ENCODE results near the gene YARS1.

The YARS1 gene

DNA sequence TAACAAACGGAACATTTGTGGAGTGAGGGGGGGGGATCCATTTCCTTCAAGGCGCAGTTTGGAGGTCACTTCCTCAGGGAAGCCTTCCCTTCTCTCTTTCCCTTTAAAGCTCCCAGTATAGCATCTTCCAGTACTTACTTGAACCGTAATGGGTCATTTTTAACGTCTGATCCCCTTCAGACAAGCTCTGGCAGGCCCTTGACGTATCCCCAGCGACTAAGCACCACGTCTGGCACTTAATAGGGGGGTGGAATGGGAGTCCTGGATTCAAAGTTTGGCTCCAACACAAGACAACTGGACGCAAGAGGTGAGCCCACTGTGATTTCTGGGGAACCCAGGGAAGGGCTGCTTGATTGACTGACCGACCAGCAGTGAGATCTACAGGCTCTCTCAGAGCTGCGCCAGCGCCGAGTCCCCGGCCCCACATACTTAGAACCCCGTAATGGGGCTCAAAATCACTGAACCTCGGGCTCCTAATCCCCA is 441 bp downstream of the YARS1 start:
- Histone ChIP-seq H4K20me1 (ENCODE audit: insufficient read depth, low read length, poor library complexity, severe bottlenecking) (peaks cover 67% of the 10 kb centered on the region), H3K9me2 (replicated peaks; ENCODE audit: low read depth, low read length) (no peaks in the 10 kb centered on the region), H3K27me3 (ENCODE audit: insufficient read depth, low read length, poor library complexity, severe bottlenecking) (peaks cover 5% of the 10 kb centered on the region), H3K36me3 (ENCODE audit: insufficient read depth, low read length) (no peaks in the 10 kb centered on the region), H3K4me3 (ENCODE audit: low read length, poor library complexity, severe bottlenecking) (peak overlapping the region; percentile 100), H3K4me1 (ENCODE audit: insufficient read depth, low read length, poor library complexity, severe bottlenecking) (peaks cover 65% of the 10 kb centered on the region), H3K4me2 (ENCODE audit: low read depth, low read length, poor library complexity, severe bottlenecking) (peak overlapping the region; percentile 94), H2AFZ (ENCODE audit: low read length) (peak overlapping the region; percentile 45; the same call in 1 of the 2 replicates), H3K79me2 (ENCODE audit: insufficient read depth, low read length) (peaks cover 96% of the 10 kb centered on the region), H3F3A (ENCODE audit: low read depth) (0 out of 2 replicates have a peak, but pooled peaks cover 10% of the 10 kb centered on the region), H3K9me3 (ENCODE audit: insufficient read depth, low read depth, low read length) (no peaks in the 10 kb centered on the region), H3K9ac (ENCODE audit: low read depth, low read length, poor library complexity, severe bottlenecking) (peak overlapping the region; percentile 100)
- TF ChIP-seq EZH2phosphoT487 (IDR thresholded peaks at IDR 0.05; ENCODE audit: borderline replicate concordance), result no peak
- TF ChIP-seq, protein P1, sequence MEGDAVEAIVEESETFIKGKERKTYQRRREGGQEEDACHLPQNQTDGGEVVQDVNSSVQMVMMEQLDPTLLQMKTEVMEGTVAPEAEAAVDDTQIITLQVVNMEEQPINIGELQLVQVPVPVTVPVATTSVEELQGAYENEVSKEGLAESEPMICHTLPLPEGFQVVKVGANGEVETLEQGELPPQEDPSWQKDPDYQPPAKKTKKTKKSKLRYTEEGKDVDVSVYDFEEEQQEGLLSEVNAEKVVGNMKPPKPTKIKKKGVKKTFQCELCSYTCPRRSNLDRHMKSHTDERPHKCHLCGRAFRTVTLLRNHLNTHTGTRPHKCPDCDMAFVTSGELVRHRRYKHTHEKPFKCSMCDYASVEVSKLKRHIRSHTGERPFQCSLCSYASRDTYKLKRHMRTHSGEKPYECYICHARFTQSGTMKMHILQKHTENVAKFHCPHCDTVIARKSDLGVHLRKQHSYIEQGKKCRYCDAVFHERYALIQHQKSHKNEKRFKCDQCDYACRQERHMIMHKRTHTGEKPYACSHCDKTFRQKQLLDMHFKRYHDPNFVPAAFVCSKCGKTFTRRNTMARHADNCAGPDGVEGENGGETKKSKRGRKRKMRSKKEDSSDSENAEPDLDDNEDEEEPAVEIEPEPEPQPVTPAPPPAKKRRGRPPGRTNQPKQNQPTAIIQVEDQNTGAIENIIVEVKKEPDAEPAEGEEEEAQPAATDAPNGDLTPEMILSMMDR (conservative IDR thresholded peaks at IDR 0.05; ENCODE audit: low read length), result no peak

GRCh38 chr1:32813941-32814739 is 3.0 kb downstream of the YARS1 start:
- peaks cover 96% of the 10 kb centered on the region for H3K79me2 ChIP-seq (ENCODE audit: insufficient read depth, low read length)
- no peaks in the 10 kb centered on the region for H3K9me2 ChIP-seq (replicated peaks; ENCODE audit: low read depth, low read length)
- peaks cover 22% of the 10 kb centered on the region; the same call in 1 of the 2 replicates for H3K36me3 ChIP-seq (ENCODE audit: insufficient read depth, low read length)
- H3K9me3 ChIP-seq (ENCODE audit: insufficient read depth, low read depth, low read length), result no peaks in the 10 kb centered on the region
- no peak overlapping the region for H2AFZ ChIP-seq (ENCODE audit: low read length)
- peaks cover 5% of the 10 kb centered on the region for H3K27me3 ChIP-seq (ENCODE audit: insufficient read depth, low read length, poor library complexity, severe bottlenecking)
- H3K4me2 ChIP-seq (ENCODE audit: low read depth, low read length, poor library complexity, severe bottlenecking), result peak overlapping the region; percentile 94
- H4K20me1 ChIP-seq (ENCODE audit: insufficient read depth, low read length, poor library complexity, severe bottlenecking), result peaks cover 71% of the 10 kb centered on the region
- no peak for TF ChIP-seq EZH2phosphoT487 (IDR thresholded peaks at IDR 0.05; ENCODE audit: borderline replicate concordance)
- TF ChIP-seq, protein P1 (conservative IDR thresholded peaks at IDR 0.05; ENCODE audit: low read length), result no peak
- peak overlapping the region; percentile 100 for H3K9ac ChIP-seq (ENCODE audit: low read depth, low read length, poor library complexity, severe bottlenecking)
- peak overlapping the region; percentile 100 for H3K4me3 ChIP-seq (ENCODE audit: low read length, poor library complexity, severe bottlenecking)
- H3K4me1 ChIP-seq (ENCODE audit: insufficient read depth, low read length, poor library complexity, severe bottlenecking), result peaks cover 50% of the 10 kb centered on the region
- H3F3A ChIP-seq (ENCODE audit: low read depth), result 0 out of 2 replicates have a peak, but pooled peaks cover 9% of the 10 kb centered on the region

- no peaks in the 10 kb centered on the region for H3K9me3 ChIP-seq (ENCODE audit: insufficient read depth, low read depth, low read length)
- H3F3A ChIP-seq (ENCODE audit: low read depth), result no peaks in the 10 kb centered on the region
- H3K9me2 ChIP-seq (replicated peaks; ENCODE audit: low read depth, low read length), result no peaks in the 10 kb centered on the region
- H3K4me3 ChIP-seq (ENCODE audit: low read length, poor library complexity, severe bottlenecking), result peak overlapping the region; percentile 7
- H3K4me2 ChIP-seq (ENCODE audit: low read depth, low read length, poor library complexity, severe bottlenecking), result peak overlapping the region; percentile 94
- H3K4me1 ChIP-seq (ENCODE audit: insufficient read depth, low read length, poor library complexity, severe bottlenecking), result peaks cover 41% of the 10 kb centered on the region
- H3K9ac ChIP-seq (ENCODE audit: low read depth, low read length, poor library complexity, severe bottlenecking), result no peak overlapping the region
- H3K36me3 ChIP-seq (ENCODE audit: insufficient read depth, low read length), result peaks cover 44% of the 10 kb centered on the region; the same call in 1 of the 2 replicates
- peaks cover 4% of the 10 kb centered on the region for H3K27me3 ChIP-seq (ENCODE audit: insufficient read depth, low read length, poor library complexity, severe bottlenecking)
- H4K20me1 ChIP-seq (ENCODE audit: insufficient read depth, low read length, poor library complexity, severe bottlenecking), result peaks cover 74% of the 10 kb centered on the region
- no peak for TF ChIP-seq EZH2phosphoT487 (IDR thresholded peaks at IDR 0.05; ENCODE audit: borderline replicate concordance)
- H2AFZ ChIP-seq (ENCODE audit: low read length), result no peak overlapping the region
- H3K79me2 ChIP-seq (ENCODE audit: insufficient read depth, low read length), result peaks cover 92% of the 10 kb centered on the region
Measured at GRCh38 chr1:32811917-32812316, 5.2 kb downstream of the YARS1 start.
